ENCODE data around the gene HNRNPAB.

Gene HNRNPAB

DNA sequence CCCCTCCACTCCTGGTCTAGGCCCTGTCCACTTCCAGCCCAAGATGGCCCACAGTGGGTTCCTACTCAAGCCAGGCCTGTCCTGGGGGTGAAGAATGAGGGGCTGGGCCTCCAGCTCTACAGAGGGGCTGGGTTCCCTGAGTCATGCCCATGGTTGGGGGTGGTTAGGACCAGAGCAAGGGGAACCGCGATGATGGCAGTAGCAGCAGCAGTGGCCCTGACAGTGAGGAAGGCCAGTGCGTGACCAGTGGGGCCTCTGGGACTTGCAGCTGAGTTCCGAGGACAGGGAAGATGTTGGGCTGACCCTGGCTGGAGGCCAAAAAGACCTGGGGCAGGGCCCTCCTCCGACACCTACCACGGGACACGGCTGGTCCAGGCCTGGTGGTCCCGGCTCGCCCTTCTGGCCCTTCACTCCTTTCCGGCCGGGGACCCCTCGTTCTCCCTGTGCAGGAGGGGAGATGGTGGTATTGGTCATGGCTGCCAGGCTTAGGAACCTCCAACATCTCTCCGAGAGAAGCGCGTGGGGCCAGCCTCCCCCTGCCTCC, 37.4 kb downstream of the HNRNPAB start:
- no peaks in the 10 kb centered on the region for H3K9me3 ChIP-seq (ENCODE audit: control insufficient read depth, low read length)
- no peaks in the 10 kb centered on the region for H3K79me2 ChIP-seq

GRCh38 chr5:178242416-178242815, 38.1 kb downstream of the HNRNPAB start:
- Histone ChIP-seq H3K27me3 (ENCODE audit: control insufficient read depth, insufficient read depth, low read length) (no peaks in the 10 kb centered on the region), H3K4me3 (ENCODE audit: low read depth, low read length) (no peak overlapping the region), H3K4me2 (ENCODE audit: low read length) (no peak overlapping the region), H3K4me1 (no peaks in the 10 kb centered on the region), H3K36me3 (ENCODE audit: control insufficient read depth, insufficient read depth, low read length) (no peaks in the 10 kb centered on the region), H3K9me3 (ENCODE audit: control insufficient read depth, low read length) (no peaks in the 10 kb centered on the region), H2AFZ (no peak overlapping the region), H3K27ac (no peak overlapping the region), H3K9ac (no peak overlapping the region), H3K79me2 (no peaks in the 10 kb centered on the region)
- TF ChIP-seq, protein P1, sequence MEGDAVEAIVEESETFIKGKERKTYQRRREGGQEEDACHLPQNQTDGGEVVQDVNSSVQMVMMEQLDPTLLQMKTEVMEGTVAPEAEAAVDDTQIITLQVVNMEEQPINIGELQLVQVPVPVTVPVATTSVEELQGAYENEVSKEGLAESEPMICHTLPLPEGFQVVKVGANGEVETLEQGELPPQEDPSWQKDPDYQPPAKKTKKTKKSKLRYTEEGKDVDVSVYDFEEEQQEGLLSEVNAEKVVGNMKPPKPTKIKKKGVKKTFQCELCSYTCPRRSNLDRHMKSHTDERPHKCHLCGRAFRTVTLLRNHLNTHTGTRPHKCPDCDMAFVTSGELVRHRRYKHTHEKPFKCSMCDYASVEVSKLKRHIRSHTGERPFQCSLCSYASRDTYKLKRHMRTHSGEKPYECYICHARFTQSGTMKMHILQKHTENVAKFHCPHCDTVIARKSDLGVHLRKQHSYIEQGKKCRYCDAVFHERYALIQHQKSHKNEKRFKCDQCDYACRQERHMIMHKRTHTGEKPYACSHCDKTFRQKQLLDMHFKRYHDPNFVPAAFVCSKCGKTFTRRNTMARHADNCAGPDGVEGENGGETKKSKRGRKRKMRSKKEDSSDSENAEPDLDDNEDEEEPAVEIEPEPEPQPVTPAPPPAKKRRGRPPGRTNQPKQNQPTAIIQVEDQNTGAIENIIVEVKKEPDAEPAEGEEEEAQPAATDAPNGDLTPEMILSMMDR (IDR thresholded peaks at IDR 0.05): no peak

More for the DNA sequence above, 37.4 kb downstream of the HNRNPAB start:
- Histone ChIP-seq H3K27ac (no peak overlapping the region), H3K27me3 (ENCODE audit: control insufficient read depth, insufficient read depth, low read length) (no peaks in the 10 kb centered on the region), H2AFZ (no peak overlapping the region), H3K9ac (no peak overlapping the region), H3K4me1 (no peaks in the 10 kb centered on the region), H3K36me3 (ENCODE audit: control insufficient read depth, insufficient read depth, low read length) (no peaks in the 10 kb centered on the region), H3K4me2 (ENCODE audit: low read length) (no peak overlapping the region), H3K4me3 (ENCODE audit: low read depth, low read length) (no peak overlapping the region)
- TF ChIP-seq, protein P1 (IDR thresholded peaks at IDR 0.05): no peak

GRCh38 chr5:178244576-178244975, 40.2 kb downstream of the HNRNPAB start:
- no peak overlapping the region for H3K4me3 ChIP-seq (ENCODE audit: low read depth, low read length)
- no peaks in the 10 kb centered on the region for H3K36me3 ChIP-seq (ENCODE audit: control insufficient read depth, insufficient read depth, low read length)
- H3K27me3 ChIP-seq (ENCODE audit: control insufficient read depth, insufficient read depth, low read length): no peaks in the 10 kb centered on the region
- no peak overlapping the region for H3K9ac ChIP-seq
- H2AFZ ChIP-seq: no peak overlapping the region
- H3K27ac ChIP-seq: no peak overlapping the region
- TF ChIP-seq, protein P1 (IDR thresholded peaks at IDR 0.05): no peak
- no peaks in the 10 kb centered on the region for H3K79me2 ChIP-seq
- H3K4me2 ChIP-seq (ENCODE audit: low read length): no peak overlapping the region
- no peaks in the 10 kb centered on the region for H3K4me1 ChIP-seq
- no peaks in the 10 kb centered on the region for H3K9me3 ChIP-seq (ENCODE audit: control insufficient read depth, low read length)

DNA sequence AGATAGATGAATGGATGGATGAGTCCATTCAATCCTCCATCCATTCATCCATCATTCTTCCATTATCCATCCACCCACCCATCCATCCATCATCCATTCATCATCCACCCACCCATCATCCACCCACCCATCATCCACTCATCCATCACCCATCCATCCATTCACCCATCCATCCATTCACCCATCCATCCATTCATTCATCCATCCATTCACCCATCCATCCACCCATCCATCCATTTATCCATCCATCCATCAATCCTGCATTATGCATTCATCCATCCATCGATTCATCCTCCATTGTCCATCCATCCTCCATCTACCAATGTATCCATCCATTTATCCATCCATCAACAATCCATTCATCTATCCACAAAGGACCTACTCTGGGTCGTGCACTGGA, 41.1 kb downstream of the HNRNPAB start:
- Histone ChIP-seq H3K79me2 (no peaks in the 10 kb centered on the region), H3K4me2 (ENCODE audit: low read length) (no peak overlapping the region), H2AFZ (no peak overlapping the region), H3K27me3 (ENCODE audit: control insufficient read depth, insufficient read depth, low read length) (no peaks in the 10 kb centered on the region), H3K36me3 (ENCODE audit: control insufficient read depth, insufficient read depth, low read length) (no peaks in the 10 kb centered on the region), H3K4me1 (no peaks in the 10 kb centered on the region), H3K9ac (no peak overlapping the region), H3K27ac (no peak overlapping the region), H3K4me3 (ENCODE audit: low read depth, low read length) (no peak overlapping the region), H3K9me3 (ENCODE audit: control insufficient read depth, low read length) (no peaks in the 10 kb centered on the region)
- TF ChIP-seq, protein P1 (IDR thresholded peaks at IDR 0.05): no peak

DNA sequence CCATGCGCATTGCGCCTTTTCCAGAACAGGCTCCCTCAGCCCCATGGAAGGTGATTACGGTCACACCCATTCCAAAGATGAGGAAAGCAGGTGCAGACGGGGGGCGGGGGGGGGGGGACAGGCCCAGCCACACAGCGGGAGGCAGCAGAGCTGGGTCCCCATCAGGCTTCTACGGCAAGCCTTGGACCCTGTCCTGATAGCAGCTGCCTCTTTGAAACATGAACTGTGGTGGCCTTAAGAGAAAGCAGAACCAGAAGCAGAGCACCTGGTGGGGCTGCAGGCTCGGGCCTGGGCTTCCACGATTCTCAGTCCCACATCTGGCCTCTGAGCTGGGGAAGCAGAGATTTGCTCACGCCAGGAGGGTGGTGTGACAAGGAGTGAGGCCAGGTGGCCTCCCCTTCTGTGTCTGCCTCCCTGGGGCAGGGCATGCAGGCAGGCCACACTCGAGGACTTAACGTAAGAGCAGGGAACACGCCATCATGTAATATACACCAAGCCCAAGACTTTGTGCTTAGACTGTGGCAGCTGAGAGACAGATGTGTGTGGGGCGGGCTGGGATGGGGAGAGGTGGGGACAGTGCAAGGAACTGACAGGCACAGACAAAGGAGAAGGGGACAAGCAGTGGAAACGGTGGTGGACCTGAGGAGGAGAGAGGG, 42.4 kb downstream of the HNRNPAB start:
- Histone ChIP-seq H3K4me1 (no peaks in the 10 kb centered on the region), H3K79me2 (no peaks in the 10 kb centered on the region), H2AFZ (no peak overlapping the region), H3K27ac (no peak overlapping the region), H3K4me2 (ENCODE audit: low read length) (no peak overlapping the region), H3K9me3 (ENCODE audit: control insufficient read depth, low read length) (no peaks in the 10 kb centered on the region), H3K27me3 (ENCODE audit: control insufficient read depth, insufficient read depth, low read length) (no peaks in the 10 kb centered on the region), H3K4me3 (ENCODE audit: low read depth, low read length) (no peak overlapping the region), H3K9ac (no peak overlapping the region), H3K36me3 (ENCODE audit: control insufficient read depth, insufficient read depth, low read length) (no peaks in the 10 kb centered on the region)
- TF ChIP-seq, protein P1 (IDR thresholded peaks at IDR 0.05): no peak
